DND-41 (cell line): ENCODE data around the gene RWDD1.

Experiments used
- ATAC-seq: fragments of 200-7000 bp; cut with Tn5 transposase; 3 replicates; pipeline ENCODE4 v1.9.1; 2021; ENCODE audit warnings: low read depth; ENCODE audit not compliant: insufficient read depth
- DNase-seq: peaks from one replicate; pipeline ENCODE4 v3.0.0-alpha.2; 2020
- H2AFZ ChIP-seq: 2 replicates; pipeline ENCODE4 v1.6.0; 2012; ENCODE audit warnings: low read depth, low read length
- H3K27ac ChIP-seq: 2 replicates; pipeline ENCODE4 v1.5.1; 2012; ENCODE audit warnings: low read length, inconsistent platforms
- H3K27me3 ChIP-seq: fragments of 200-600 bp; sonication (generic); 2 replicates; pipeline ENCODE4 v1.6.0; 2012; ENCODE audit warnings: low read length, mild to moderate bottlenecking, inconsistent platforms; ENCODE audit not compliant: insufficient read depth, poor library complexity
- H3K36me3 ChIP-seq: 2 replicates; pipeline ENCODE4 v1.5.1; 2012; ENCODE audit warnings: low read length, inconsistent platforms; ENCODE audit not compliant: insufficient read depth
- H3K4me1 ChIP-seq: 2 replicates; pipeline ENCODE4 v1.5.1; 2012; ENCODE audit warnings: mild to moderate bottlenecking, low read length; ENCODE audit not compliant: insufficient read depth
- H3K4me2 ChIP-seq: 2 replicates; pipeline ENCODE4 v1.6.0; 2012; ENCODE audit warnings: mild to moderate bottlenecking, moderate library complexity, low read length, inconsistent platforms; ENCODE audit not compliant: insufficient read depth
- H3K4me3 ChIP-seq, 2 experiments: fragments of 200-600 bp in 1 of 2; shearing (Covaris generic) in 1 of 2; 2 replicates each; pipeline ENCODE4 v1.5.1; 2012 to 2016; ENCODE audit warnings: inconsistent platforms in 2 of 2, low read length in 2 of 2, mild to moderate bottlenecking in 2 of 2, low read depth in 1 of 2, moderate library complexity in 1 of 2
- H3K79me2 ChIP-seq: 2 replicates; pipeline ENCODE4 v1.6.0; 2012; ENCODE audit warnings: low read length, inconsistent platforms; ENCODE audit not compliant: insufficient read depth
- H3K9ac ChIP-seq: 2 replicates; pipeline ENCODE4 v1.6.0; 2012; ENCODE audit warnings: low read depth, mild to moderate bottlenecking, inconsistent platforms, low read length, moderate library complexity
- H3K9me3 ChIP-seq: 2 replicates; pipeline ENCODE4 v1.5.1; 2012; ENCODE audit warnings: low read length, moderate library complexity, mild to moderate bottlenecking, inconsistent platforms; ENCODE audit not compliant: insufficient read depth, severe bottlenecking
- H4K20me1 ChIP-seq: 2 replicates; pipeline ENCODE4 v1.6.0; 2012; ENCODE audit warnings: low read length; ENCODE audit not compliant: insufficient read depth
- EZH2 ChIP-seq: IDR thresholded peaks from 3 replicates; pipeline ENCODE4 v1.6.1; 2012; ENCODE audit warnings: borderline replicate concordance, low read depth, mild to moderate bottlenecking, moderate library complexity, low read length, inconsistent platforms; ENCODE audit not compliant: severe bottlenecking
- TF ChIP-seq, protein P1 (sequence below): IDR thresholded peaks from 2 replicates; pipeline ENCODE4 v1.5.1; 2012; ENCODE audit warnings: borderline replicate concordance, low read length, moderate library complexity, mild to moderate bottlenecking; ENCODE audit not compliant: poor library complexity, severe bottlenecking; ENCODE audit errors: extremely low read depth

RWDD1 gene

DNA sequence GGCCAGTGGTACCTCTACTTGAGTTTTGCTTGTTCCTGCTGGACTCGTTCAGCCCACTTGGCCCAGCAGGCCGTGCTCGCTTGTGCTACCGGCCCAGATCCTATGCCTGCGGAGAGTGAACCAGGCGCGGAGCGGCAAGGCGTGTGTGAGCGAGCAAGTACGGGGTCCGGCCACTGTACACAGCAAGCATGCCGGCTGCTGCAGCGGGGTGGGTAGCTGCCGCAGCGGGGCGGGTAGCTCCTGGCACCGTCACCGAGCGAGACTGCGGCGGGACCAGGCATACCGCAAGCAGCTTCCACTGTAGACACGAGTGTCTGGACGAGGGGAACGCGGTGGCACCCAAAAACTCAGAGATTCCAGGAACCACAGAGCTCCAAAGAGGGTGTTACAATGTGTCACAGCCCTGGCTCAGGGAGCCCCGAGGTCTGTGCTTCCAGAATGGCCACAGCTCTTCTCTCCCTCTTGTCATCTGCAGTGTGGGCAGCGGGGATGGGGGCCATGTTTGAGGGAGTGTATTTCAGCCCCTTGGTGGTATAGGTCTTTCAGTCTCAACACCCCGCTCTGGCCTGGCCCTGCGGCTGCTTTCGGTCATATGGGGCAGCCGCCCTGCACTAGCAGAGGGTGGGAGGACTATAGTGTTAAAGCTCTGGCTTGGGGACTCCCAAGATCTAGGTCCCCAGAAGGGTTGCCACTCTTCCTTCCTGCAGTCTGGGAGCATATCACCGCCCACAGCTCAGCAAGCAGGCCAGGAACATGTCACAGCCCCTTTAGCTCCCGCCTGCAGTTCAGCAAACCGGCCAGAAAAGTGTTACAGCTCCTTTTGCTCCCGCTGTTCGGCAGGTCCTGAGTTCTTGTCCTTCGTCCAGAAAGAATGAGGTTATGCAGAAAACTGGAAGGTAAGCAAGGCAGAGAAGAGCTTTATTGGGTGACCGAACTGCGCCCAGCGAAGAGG, 6.1 kb upstream of the RWDD1 start:
- TF ChIP-seq, protein P1, sequence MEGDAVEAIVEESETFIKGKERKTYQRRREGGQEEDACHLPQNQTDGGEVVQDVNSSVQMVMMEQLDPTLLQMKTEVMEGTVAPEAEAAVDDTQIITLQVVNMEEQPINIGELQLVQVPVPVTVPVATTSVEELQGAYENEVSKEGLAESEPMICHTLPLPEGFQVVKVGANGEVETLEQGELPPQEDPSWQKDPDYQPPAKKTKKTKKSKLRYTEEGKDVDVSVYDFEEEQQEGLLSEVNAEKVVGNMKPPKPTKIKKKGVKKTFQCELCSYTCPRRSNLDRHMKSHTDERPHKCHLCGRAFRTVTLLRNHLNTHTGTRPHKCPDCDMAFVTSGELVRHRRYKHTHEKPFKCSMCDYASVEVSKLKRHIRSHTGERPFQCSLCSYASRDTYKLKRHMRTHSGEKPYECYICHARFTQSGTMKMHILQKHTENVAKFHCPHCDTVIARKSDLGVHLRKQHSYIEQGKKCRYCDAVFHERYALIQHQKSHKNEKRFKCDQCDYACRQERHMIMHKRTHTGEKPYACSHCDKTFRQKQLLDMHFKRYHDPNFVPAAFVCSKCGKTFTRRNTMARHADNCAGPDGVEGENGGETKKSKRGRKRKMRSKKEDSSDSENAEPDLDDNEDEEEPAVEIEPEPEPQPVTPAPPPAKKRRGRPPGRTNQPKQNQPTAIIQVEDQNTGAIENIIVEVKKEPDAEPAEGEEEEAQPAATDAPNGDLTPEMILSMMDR = no peak
- TF ChIP-seq EZH2 = no peak
- Histone ChIP-seq H3K4me2 (no peak overlapping the region), H2AFZ (no peak overlapping the region), H3K4me1 (peaks cover 14% of the 10 kb centered on the region), H3K27me3 (no peaks in the 10 kb centered on the region), H4K20me1 (no peaks in the 10 kb centered on the region), H3K36me3 (no peaks in the 10 kb centered on the region), H3K9me3 (no peaks in the 10 kb centered on the region), H3K4me3 (no peak overlapping the region), H3K9ac (no peak overlapping the region), H3K79me2 (peaks cover 2% of the 10 kb centered on the region), H3K27ac (no peak overlapping the region)
- DNase-seq (no peak), ATAC-seq (no peak)

DNA sequence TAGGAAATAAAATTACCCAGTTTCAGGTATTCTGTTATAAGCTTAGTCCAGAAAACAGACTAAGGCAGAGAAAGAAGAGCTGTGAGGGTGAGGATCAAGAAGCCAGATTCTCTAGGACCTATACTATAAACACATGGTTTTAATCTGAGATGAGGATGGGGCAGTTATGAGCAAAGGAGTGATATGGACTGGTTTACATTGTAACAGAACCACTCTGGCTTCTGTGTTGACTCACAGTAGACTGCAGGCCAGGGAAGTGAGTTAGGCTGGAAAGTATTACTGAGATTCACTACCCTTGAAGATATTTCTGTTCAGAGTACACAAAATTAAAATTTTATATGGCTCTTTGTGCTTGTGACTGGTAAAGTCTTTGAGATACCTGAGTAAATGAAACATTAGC, 3.2 kb upstream of the RWDD1 start:
- Histone ChIP-seq H2AFZ (no peak overlapping the region), H3K27ac (no peak overlapping the region), H4K20me1 (peaks cover 8% of the 10 kb centered on the region; the same call in 1 of the 2 replicates), H3K9ac (no peak overlapping the region), H3K79me2 (peaks cover 29% of the 10 kb centered on the region), H3K4me1 (peaks cover 26% of the 10 kb centered on the region), H3K27me3 (no peaks in the 10 kb centered on the region), H3K36me3 (no peaks in the 10 kb centered on the region), H3K4me3 (no peak overlapping the region), H3K9me3 (no peaks in the 10 kb centered on the region), H3K4me2 (no peak overlapping the region)
- DNase-seq (no peak), ATAC-seq (no peak)
- TF ChIP-seq, protein P1 = no peak
- no peak for TF ChIP-seq EZH2

DNA sequence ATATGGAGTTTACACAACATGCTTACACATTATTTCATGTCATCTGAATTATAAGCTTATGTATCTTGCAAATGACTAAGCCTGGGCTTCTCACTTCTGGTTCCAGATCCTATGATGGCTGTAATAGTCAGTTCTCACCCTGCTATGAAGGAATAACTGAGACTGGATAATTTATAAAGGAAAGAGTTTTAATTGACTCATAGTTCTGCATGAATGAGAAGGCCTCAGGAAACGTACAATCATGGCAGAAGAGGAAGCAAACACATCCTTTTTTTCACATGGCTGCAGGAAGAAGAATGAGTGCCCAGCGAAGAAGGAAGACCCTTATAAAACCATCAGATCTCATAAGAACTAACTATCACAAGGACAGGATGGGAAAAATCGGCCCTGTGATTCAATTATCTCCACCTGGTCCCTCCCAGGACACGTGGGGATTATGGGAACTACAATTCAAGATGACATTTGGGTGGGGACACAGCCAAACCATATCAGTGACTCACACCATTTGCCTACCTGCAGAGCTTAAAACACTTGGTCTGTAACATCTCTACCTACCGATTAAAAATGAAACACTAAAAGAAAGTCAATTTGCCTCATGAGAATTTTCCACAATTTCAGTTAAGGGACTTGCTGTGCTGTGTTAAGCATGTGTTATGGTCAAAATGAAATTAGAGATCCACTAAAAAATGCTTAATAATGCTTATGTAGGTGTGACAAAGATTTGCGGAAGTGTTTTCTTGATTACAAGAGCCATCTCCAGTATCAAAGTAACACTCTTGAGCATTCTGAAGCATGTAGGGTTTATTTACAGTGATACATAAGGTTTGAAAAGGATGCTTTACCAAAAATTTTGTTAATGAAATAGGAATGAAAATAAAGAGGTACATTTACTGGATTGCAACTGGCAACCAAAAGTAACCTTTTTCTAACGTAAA, 2.2 kb upstream of the RWDD1 start:
- TF ChIP-seq, protein P1 = no peak
- TF ChIP-seq EZH2 = no peak
- Histone ChIP-seq H3K4me1 (peaks cover 36% of the 10 kb centered on the region), H3K9me3 (no peaks in the 10 kb centered on the region), H2AFZ (no peak overlapping the region), H3K27ac (no peak overlapping the region), H3K79me2 (peaks cover 39% of the 10 kb centered on the region), H4K20me1 (peaks cover 13% of the 10 kb centered on the region; the same call in 1 of the 2 replicates), H3K36me3 (0 out of 2 replicates have a peak, but pooled peaks cover 1% of the 10 kb centered on the region), H3K9ac (no peak overlapping the region), H3K27me3 (no peaks in the 10 kb centered on the region), H3K4me2 (peak overlapping the region; percentile 71), H3K4me3 (no peak overlapping the region)
- DNase-seq (no peak), ATAC-seq (no peak)
